Mononuclear cell (primary cell): ENCODE data around the gene GRIN3B. TPM values are rescaled to one million over a fixed set of nuclear protein-coding genes. Genes with fewer than 3 reads are reported as not detected.

Experiments used
- H3K27me3 ChIP-seq: 2 replicates; pipeline ENCODE4 v1.6.0; 2011; ENCODE audit warnings: low read length, control low read depth; ENCODE audit not compliant: insufficient read depth
- H3K4me1 ChIP-seq: 2 replicates; pipeline ENCODE4 v1.5.1; 2011; ENCODE audit warnings: mild to moderate bottlenecking, low read length, control low read depth; ENCODE audit not compliant: insufficient read depth
- H3K4me3 ChIP-seq: 2 replicates; pipeline ENCODE4 v1.5.1; 2011; ENCODE audit warnings: mild to moderate bottlenecking, low read length, moderate library complexity
- H3K9me3 ChIP-seq: 2 replicates; pipeline ENCODE4 v1.5.1; 2011; ENCODE audit warnings: low read depth, mild to moderate bottlenecking, control low read depth, low read length
- total RNA-seq: library from RNA; depleted of rRNA; stranded (reverse); fragments of >200 nt; gene quantifications from one replicate; pipeline ENCODE4 v1.2.3, GENCODE V29; 2012

GRIN3B gene
- total RNA-seq, 1 donor, result 0.21 TPM

DNA sequence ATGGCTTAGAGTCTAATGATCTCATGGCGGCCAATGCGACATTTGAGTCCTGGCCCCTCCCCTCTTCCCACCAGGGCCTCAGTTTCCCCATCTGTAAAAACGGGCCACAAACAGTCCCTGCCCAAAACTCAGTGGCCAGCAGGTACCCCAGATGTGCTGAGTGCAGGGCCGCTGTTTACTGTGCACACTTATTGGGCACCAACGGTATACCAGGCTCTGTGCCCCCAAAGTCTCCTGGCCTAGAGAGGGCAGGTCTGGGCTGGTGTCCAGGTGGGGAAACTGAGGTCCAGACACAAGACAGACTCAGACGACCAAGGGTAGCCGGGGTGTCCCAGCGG lies 39.6 kb upstream of the GRIN3B start:
- H3K4me3 ChIP-seq, result no peak overlapping the region
- no peaks in the 10 kb centered on the region for H3K27me3 ChIP-seq
- no peaks in the 10 kb centered on the region for H3K9me3 ChIP-seq
- H3K4me1 ChIP-seq, result no peaks in the 10 kb centered on the region

DNA sequence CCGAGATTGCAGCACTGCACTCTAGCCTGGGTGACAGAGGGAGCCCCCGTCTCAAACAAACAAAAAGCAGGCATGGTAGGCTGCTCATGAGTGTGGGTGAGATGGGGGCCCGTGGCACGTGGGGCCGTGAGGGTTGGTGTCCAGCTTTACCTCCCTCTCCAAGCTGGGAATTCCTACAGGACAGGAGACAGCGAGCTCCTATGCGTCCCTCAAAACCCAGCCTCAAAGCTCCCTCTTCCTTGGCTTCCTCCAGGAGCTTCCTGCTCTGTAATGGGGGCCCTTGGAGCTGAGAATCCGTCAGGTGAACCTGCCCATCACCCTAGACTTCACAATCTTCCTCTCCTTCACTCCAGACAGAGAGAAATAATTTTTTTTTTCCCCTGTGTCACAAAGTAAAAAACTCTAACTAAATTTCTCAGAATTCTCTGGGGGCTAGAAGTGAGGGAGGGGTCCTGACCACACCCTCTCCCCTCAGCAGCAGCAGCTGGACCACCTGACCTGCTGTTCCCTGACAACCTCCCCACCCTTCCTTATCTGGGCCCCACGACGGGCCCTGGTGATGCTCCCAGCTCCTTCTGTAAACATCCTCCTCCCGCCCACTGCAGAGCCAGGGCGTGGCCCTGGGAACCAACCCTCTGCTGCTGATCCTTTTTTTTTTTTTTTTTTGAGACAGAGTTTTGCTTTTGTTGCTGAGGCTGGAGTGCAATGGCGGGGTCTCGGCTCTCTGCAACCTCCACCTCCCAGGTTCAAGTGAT lies 38.2 kb upstream of the GRIN3B start:
- Histone ChIP-seq H3K27me3 (no peaks in the 10 kb centered on the region), H3K9me3 (no peaks in the 10 kb centered on the region), H3K4me3 (no peak overlapping the region), H3K4me1 (no peaks in the 10 kb centered on the region)

DNA sequence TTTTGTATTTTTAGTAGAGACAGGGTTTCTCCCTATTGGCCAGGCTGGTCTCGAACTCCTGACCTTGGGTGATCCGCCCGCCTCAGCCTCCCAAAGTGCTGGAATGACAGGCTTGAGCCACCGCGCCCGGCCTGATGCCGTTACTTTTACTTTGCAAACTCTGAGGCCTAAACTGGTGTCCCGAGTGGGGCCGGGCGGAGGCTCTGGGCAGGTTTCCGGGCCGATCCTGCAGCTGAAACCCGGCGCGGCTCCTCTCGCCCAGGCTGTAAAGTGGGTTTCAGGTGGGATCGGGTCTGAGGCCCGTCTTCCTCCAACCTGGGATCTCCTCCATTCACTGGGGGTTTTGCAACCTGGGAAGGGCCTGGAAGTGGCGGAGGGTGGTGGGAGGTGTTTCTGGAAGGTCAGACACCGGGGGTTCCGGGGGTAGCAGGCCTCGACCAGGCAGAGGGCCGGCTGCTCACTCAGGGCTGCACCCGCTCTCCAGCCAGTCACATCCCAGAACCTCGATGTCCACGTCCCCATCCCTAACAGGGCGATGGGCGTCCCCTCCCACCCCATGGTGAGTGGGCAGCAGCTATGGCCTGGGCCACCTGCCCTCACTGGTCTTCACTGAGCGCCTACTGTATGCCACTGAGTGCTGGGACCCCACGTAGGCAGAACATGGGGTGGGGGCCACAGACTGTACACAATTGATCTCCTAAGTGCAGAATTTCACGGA lies 37.4 kb upstream of the GRIN3B start:
- Histone ChIP-seq H3K4me1 (no peaks in the 10 kb centered on the region), H3K9me3 (no peaks in the 10 kb centered on the region), H3K4me3 (no peak overlapping the region), H3K27me3 (no peaks in the 10 kb centered on the region)

DNA sequence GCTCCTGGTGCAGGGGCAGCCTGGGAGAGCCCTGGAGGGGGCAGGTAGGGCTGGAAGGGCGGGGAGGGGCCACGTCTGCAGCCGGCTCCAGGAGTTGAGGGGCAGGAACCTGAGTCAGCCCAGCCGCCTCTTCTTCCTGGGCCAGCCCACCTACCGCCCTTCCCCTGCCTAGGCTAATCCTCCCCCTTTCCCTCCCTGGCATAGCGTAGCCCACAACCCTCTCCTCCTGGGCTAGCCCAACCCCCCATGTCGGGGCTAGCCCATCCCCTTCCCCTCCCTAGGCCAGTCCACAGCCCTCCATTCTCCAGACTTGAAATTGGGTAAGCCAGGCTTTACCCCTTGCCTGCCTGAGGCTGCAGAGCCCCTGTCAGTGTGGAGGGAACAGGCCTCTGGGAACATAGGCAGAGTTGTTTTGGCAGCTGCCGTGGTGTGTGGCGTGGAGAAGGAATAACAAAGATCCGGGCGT lies 36.7 kb upstream of the GRIN3B start:
- H3K27me3 ChIP-seq, result no peaks in the 10 kb centered on the region
- no peak overlapping the region for H3K4me3 ChIP-seq
- no peaks in the 10 kb centered on the region for H3K9me3 ChIP-seq
- H3K4me1 ChIP-seq, result no peaks in the 10 kb centered on the region

DNA sequence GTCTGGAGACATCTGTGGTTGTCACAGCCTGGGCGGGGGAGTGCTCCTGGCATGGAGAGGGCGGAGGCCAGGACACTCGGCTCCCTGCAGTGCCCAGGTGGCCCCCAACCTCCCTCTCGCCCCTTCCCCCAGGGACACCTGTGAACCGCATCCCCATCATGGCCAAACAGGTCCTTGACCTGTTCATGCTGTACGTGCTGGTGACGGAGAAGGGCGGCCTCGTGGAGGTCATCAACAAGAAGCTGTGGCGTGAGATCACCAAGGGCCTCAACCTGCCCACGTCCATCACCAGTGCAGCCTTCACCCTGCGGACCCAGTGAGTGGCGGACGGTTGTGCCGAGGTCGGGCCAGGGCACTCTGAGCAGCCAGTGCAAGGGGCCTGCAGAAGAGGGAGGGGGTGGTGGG lies 36.1 kb upstream of the GRIN3B start:
- H3K27me3 ChIP-seq, result no peaks in the 10 kb centered on the region
- H3K4me3 ChIP-seq, result no peak overlapping the region
- H3K4me1 ChIP-seq, result no peaks in the 10 kb centered on the region
- no peaks in the 10 kb centered on the region for H3K9me3 ChIP-seq

DNA sequence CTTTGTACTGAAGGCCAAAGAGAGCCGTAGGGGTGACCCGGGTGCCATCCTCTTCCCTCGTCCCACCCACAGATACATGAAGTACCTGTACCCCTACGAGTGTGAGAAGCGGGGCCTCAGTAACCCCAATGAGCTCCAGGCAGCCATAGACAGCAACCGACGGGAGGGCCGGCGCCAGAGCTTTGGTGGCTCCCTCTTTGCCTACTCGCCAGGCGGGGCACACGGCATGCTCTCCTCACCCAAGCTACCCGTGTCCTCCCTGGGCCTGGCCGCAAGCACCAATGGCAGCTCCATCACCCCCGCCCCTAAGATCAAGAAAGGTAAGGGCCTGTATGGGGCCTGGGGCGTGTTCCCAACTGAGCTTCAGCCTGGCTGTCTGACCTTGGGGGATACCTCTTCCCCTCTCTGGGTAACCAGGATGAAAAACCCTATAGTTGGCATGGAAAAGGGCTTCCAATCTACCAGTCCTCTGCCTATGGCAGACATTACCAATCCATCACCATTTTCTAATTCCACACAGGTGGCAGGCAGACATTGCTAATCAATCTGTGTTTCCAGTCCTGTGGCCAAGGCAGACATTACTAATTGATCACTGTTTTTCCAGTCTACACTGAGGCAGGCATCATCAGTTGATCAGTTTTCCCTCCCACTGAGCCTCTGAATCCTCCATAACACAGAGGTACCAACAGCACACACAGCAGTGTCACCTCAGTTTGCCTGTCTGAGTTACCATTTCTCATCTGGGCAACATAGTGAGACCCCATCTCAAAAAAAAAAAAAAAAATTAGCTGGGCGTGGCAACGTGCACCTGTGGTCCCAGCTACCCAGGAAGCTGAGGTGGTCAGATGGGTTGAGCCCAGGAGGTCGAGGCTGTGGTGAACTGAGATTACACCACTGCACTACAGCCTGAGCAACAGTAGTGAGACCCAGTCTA lies 35.2 kb upstream of the GRIN3B start:
- Histone ChIP-seq H3K4me1 (no peaks in the 10 kb centered on the region), H3K4me3 (no peak overlapping the region), H3K27me3 (no peaks in the 10 kb centered on the region), H3K9me3 (no peaks in the 10 kb centered on the region)

GRCh38 chr19:966485-967088 lies 33.6 kb upstream of the GRIN3B start:
- Histone ChIP-seq H3K4me1 (no peaks in the 10 kb centered on the region), H3K4me3 (no peak overlapping the region), H3K9me3 (no peaks in the 10 kb centered on the region), H3K27me3 (no peaks in the 10 kb centered on the region)

DNA sequence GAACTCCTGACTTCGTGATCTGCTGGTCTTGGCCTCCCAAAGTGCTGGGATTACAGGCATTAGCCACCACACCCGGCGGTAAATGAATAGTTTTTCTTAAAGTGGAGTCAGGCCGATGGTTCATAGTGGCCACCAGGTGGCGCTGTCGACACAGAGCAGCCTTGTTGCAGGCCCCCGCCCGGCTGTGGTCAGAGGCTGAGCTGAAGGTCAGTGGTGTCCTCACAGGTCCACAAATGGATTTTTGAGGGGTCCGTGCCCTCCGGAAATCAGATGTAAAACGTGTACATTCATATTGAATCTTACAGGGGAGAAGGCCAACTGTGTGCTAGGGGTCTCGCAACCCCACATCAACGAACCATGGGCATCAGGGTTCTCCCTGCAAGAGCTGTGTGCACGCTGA lies 29.5 kb upstream of the GRIN3B start:
- no peaks in the 10 kb centered on the region for H3K27me3 ChIP-seq
- no peaks in the 10 kb centered on the region for H3K9me3 ChIP-seq
- H3K4me3 ChIP-seq, result no peak overlapping the region
- no peaks in the 10 kb centered on the region for H3K4me1 ChIP-seq

- no peak overlapping the region for H3K4me3 ChIP-seq
- no peaks in the 10 kb centered on the region for H3K27me3 ChIP-seq
- no peaks in the 10 kb centered on the region for H3K4me1 ChIP-seq
- H3K9me3 ChIP-seq, result no peaks in the 10 kb centered on the region
Measured at GRCh38 chr19:971795-972194, 28.4 kb upstream of the GRIN3B start.

- no peaks in the 10 kb centered on the region for H3K9me3 ChIP-seq
- no peak overlapping the region for H3K4me3 ChIP-seq
- no peaks in the 10 kb centered on the region for H3K4me1 ChIP-seq
- no peaks in the 10 kb centered on the region for H3K27me3 ChIP-seq
Measured at GRCh38 chr19:972281-972680, 27.9 kb upstream of the GRIN3B start.

DNA sequence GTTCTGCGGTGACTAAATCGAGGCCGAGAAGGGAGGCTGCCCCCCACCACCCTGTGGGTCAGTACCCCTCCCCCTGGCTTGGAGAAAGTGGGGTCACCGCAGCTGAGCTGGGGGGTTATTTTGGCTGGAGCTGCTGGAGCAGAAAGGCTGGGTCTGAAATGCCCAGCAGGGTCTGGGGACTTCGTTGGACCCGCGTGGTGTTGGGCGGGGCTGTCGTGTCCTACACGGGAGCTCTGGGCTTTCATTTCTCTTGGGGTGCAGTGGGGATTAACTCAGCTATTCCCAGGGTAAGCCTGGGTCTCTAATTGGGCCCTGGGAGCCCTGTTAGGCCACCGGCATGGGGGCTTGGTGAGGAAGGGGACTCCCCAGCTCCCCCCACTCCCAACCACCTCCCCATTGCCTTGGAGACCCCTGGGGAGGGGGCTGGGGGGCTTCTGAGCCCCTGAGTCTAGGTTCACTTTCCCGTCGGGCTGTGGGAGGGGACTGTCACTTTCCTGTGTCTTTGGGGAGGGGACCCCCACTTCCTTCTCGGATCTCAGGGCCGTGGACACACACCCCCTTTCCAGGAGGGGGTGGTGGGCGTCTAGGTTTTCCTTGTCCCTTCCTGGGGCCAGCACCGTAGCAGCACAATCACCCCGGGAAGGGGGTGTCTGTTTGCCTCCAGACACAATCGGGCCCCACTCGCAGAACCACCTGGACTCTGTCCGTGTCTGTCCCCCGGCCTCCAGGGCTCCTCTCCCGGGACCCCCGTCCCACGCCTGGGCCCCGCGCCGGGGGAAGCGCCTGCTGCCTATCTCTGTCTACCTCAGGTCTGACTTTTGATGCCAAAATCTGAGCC lies 26.3 kb upstream of the GRIN3B start:
- Histone ChIP-seq H3K4me1 (no peaks in the 10 kb centered on the region), H3K27me3 (no peaks in the 10 kb centered on the region), H3K9me3 (no peaks in the 10 kb centered on the region), H3K4me3 (no peak overlapping the region)

DNA sequence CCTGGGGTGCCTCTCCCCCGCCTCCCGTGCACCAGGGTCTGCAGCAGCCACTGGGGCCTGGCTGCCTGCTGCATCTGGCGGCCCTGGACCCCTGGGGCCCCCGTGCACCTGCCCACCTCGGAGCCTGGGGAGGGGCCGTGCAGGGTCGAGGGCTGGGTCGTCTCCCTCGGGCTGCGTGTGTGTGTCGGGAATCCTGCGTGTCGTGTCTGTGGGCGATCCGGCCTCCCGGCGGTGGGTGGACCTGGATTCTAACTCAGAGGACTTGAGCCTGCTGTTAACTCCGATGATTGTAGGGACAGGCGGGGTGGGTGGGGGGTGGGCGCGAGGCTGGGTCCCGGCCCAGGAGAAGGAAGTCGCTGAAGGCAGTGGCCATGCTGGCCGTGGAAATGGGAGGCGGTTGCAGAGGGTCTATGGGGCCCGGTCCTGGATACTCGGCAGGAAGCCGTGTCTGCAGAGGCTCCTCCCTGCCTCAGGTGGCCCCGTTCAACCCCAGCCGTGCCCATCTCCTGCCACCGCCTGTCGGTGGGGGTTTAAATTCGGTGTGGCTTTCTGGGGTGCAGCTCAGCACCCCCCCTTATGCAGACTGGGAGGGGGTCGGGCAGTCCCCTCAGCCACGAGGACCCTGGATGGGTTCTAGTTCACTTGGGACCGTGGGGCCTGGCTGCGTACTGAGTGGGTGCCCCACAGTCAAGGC lies 25.5 kb upstream of the GRIN3B start:
- no peak overlapping the region for H3K4me3 ChIP-seq
- no peaks in the 10 kb centered on the region for H3K27me3 ChIP-seq
- H3K4me1 ChIP-seq, result no peaks in the 10 kb centered on the region
- no peaks in the 10 kb centered on the region for H3K9me3 ChIP-seq

DNA sequence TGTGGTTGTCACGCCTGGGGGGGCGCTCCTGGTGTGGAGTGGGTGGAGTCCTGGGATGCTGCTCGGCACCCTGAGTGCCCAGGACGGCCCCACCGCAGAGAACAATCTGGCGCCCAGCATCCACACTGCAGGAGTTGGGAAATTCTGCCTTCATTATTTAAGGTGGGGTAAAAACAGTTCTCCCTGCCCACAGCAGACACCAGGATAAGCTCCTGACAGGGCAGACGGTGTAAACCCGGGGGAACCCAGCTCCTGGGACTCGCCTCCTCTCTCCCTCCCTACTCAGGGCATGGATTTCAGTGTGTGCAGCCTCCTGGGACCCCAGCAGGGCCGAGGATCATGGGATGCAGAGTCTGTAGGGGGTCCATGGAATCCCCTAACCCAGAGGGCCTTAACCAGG lies 23.7 kb upstream of the GRIN3B start:
- no peaks in the 10 kb centered on the region for H3K9me3 ChIP-seq
- H3K4me1 ChIP-seq, result no peaks in the 10 kb centered on the region
- H3K27me3 ChIP-seq, result no peaks in the 10 kb centered on the region
- no peak overlapping the region for H3K4me3 ChIP-seq

- Histone ChIP-seq H3K4me1 (no peaks in the 10 kb centered on the region), H3K4me3 (no peak overlapping the region), H3K27me3 (no peaks in the 10 kb centered on the region), H3K9me3 (no peaks in the 10 kb centered on the region)
Measured at GRCh38 chr19:977058-977464, 23.2 kb upstream of the GRIN3B start.
